ENCODE results near the gene BOD1.

The BOD1 gene

GRCh38 chr5:173616577-173617118 lies at the start of gene BOD1:
Gene BOD1 (minus strand): TSS chr5:173616650. CDS start chr5:173616436, 214 bp downstream.
- H3K27me3 ChIP-seq (replicated peaks; ENCODE audit: control insufficient read depth, insufficient read depth, low read length) = no peaks in the 10 kb centered on the region
- peaks cover 49% of the 10 kb centered on the region for H3K4me1 ChIP-seq (ENCODE audit: control insufficient read depth, insufficient read depth, low read length)
- DNase-seq (ENCODE audit: low read depth) = peak; percentile 99
- H3K9ac ChIP-seq (ENCODE audit: low read length) = peak within 1 kb of the TSS; percentile 92
- H3K4me3 ChIP-seq (ENCODE audit: low read length) = peak within 1 kb of the TSS; percentile 93
- no peaks in the 10 kb centered on the region for H3K9me3 ChIP-seq (ENCODE audit: control insufficient read depth, low read length)
- peaks cover 11% of the 10 kb centered on the region for H3K36me3 ChIP-seq (ENCODE audit: control insufficient read depth, insufficient read depth, low read length, severe bottlenecking)

GRCh38 chr5:173665326-173665725 lies 48.9 kb upstream of the BOD1 start:
- no peak overlapping the region for H3K9ac ChIP-seq (ENCODE audit: low read length)
- H3K9me3 ChIP-seq (ENCODE audit: control insufficient read depth, low read length) = peaks cover 16% of the 10 kb centered on the region
- DNase-seq (ENCODE audit: low read depth) = no peak
- no peaks in the 10 kb centered on the region for H3K36me3 ChIP-seq (ENCODE audit: control insufficient read depth, insufficient read depth, low read length, severe bottlenecking)
- H3K4me3 ChIP-seq (ENCODE audit: low read length) = no peak overlapping the region
- H3K27me3 ChIP-seq (replicated peaks; ENCODE audit: control insufficient read depth, insufficient read depth, low read length) = peaks cover under 1% of the 10 kb centered on the region
- peaks cover 8% of the 10 kb centered on the region for H3K4me1 ChIP-seq (ENCODE audit: control insufficient read depth, insufficient read depth, low read length)

GRCh38 chr5:173664154-173664526 lies 47.7 kb upstream of the BOD1 start:
- Histone ChIP-seq H3K4me3 (ENCODE audit: low read length) (no peak overlapping the region), H3K27me3 (replicated peaks; ENCODE audit: control insufficient read depth, insufficient read depth, low read length) (peaks cover 3% of the 10 kb centered on the region), H3K4me1 (ENCODE audit: control insufficient read depth, insufficient read depth, low read length) (no peaks in the 10 kb centered on the region), H3K9ac (ENCODE audit: low read length) (no peak overlapping the region), H3K36me3 (ENCODE audit: control insufficient read depth, insufficient read depth, low read length, severe bottlenecking) (no peaks in the 10 kb centered on the region), H3K9me3 (ENCODE audit: control insufficient read depth, low read length) (peaks cover 21% of the 10 kb centered on the region)
- DNase-seq (ENCODE audit: low read depth) = no peak

- DNase-seq (ENCODE audit: low read depth) = no peak
- Histone ChIP-seq H3K4me3 (ENCODE audit: low read length) (no peak overlapping the region), H3K27me3 (replicated peaks; ENCODE audit: control insufficient read depth, insufficient read depth, low read length) (peaks cover 6% of the 10 kb centered on the region)
Measured at GRCh38 chr5:173663352-173664153, 47.1 kb upstream of the BOD1 start.

GRCh38 chr5:173662581-173663351 lies 46.3 kb upstream of the BOD1 start:
- no peak for DNase-seq (ENCODE audit: low read depth)
- H3K27me3 ChIP-seq (replicated peaks; ENCODE audit: control insufficient read depth, insufficient read depth, low read length) = peaks cover 6% of the 10 kb centered on the region
- H3K4me1 ChIP-seq (ENCODE audit: control insufficient read depth, insufficient read depth, low read length) = no peaks in the 10 kb centered on the region
- H3K9me3 ChIP-seq (ENCODE audit: control insufficient read depth, low read length) = peaks cover 16% of the 10 kb centered on the region
- no peaks in the 10 kb centered on the region for H3K36me3 ChIP-seq (ENCODE audit: control insufficient read depth, insufficient read depth, low read length, severe bottlenecking)
- no peak overlapping the region for H3K9ac ChIP-seq (ENCODE audit: low read length)
- H3K4me3 ChIP-seq (ENCODE audit: low read length) = no peak overlapping the region

More at GRCh38 chr5:173663352-173664153, 47.1 kb upstream of the BOD1 start:
- no peaks in the 10 kb centered on the region for H3K36me3 ChIP-seq (ENCODE audit: control insufficient read depth, insufficient read depth, low read length, severe bottlenecking)
- H3K9ac ChIP-seq (ENCODE audit: low read length) = no peak overlapping the region
- peaks cover 17% of the 10 kb centered on the region for H3K9me3 ChIP-seq (ENCODE audit: control insufficient read depth, low read length)
- no peaks in the 10 kb centered on the region for H3K4me1 ChIP-seq (ENCODE audit: control insufficient read depth, insufficient read depth, low read length)

GRCh38 chr5:173660481-173661280 lies 44.2 kb upstream of the BOD1 start:
- no peak overlapping the region for H3K4me3 ChIP-seq (ENCODE audit: low read length)
- no peaks in the 10 kb centered on the region for H3K36me3 ChIP-seq (ENCODE audit: control insufficient read depth, insufficient read depth, low read length, severe bottlenecking)
- H3K9ac ChIP-seq (ENCODE audit: low read length) = no peak overlapping the region
- peaks cover 6% of the 10 kb centered on the region for H3K27me3 ChIP-seq (replicated peaks; ENCODE audit: control insufficient read depth, insufficient read depth, low read length)
- peaks cover 12% of the 10 kb centered on the region for H3K9me3 ChIP-seq (ENCODE audit: control insufficient read depth, low read length)
- no peaks in the 10 kb centered on the region for H3K4me1 ChIP-seq (ENCODE audit: control insufficient read depth, insufficient read depth, low read length)
- DNase-seq (ENCODE audit: low read depth) = no peak

- H3K9ac ChIP-seq (ENCODE audit: low read length) = no peak overlapping the region
- H3K4me3 ChIP-seq (ENCODE audit: low read length) = no peak overlapping the region
- H3K36me3 ChIP-seq (ENCODE audit: control insufficient read depth, insufficient read depth, low read length, severe bottlenecking) = no peaks in the 10 kb centered on the region
- H3K9me3 ChIP-seq (ENCODE audit: control insufficient read depth, low read length) = peaks cover 10% of the 10 kb centered on the region
- DNase-seq (ENCODE audit: low read depth) = no peak
- H3K27me3 ChIP-seq (replicated peaks; ENCODE audit: control insufficient read depth, insufficient read depth, low read length) = peaks cover 6% of the 10 kb centered on the region
- no peaks in the 10 kb centered on the region for H3K4me1 ChIP-seq (ENCODE audit: control insufficient read depth, insufficient read depth, low read length)
Measured at GRCh38 chr5:173659423-173659822, 43.0 kb upstream of the BOD1 start.

GRCh38 chr5:173657741-173658356 lies 41.4 kb upstream of the BOD1 start:
- DNase-seq (ENCODE audit: low read depth) = no peak
- Histone ChIP-seq H3K27me3 (replicated peaks; ENCODE audit: control insufficient read depth, insufficient read depth, low read length) (peaks cover 6% of the 10 kb centered on the region), H3K4me1 (ENCODE audit: control insufficient read depth, insufficient read depth, low read length) (no peaks in the 10 kb centered on the region), H3K9me3 (ENCODE audit: control insufficient read depth, low read length) (peaks cover 11% of the 10 kb centered on the region), H3K4me3 (ENCODE audit: low read length) (no peak overlapping the region), H3K9ac (ENCODE audit: low read length) (no peak overlapping the region), H3K36me3 (ENCODE audit: control insufficient read depth, insufficient read depth, low read length, severe bottlenecking) (no peaks in the 10 kb centered on the region)

- Histone ChIP-seq H3K36me3 (ENCODE audit: control insufficient read depth, insufficient read depth, low read length, severe bottlenecking) (no peaks in the 10 kb centered on the region), H3K27me3 (replicated peaks; ENCODE audit: control insufficient read depth, insufficient read depth, low read length) (peaks cover 6% of the 10 kb centered on the region), H3K9ac (ENCODE audit: low read length) (no peak overlapping the region), H3K9me3 (ENCODE audit: control insufficient read depth, low read length) (peaks cover 30% of the 10 kb centered on the region), H3K4me3 (ENCODE audit: low read length) (no peak overlapping the region), H3K4me1 (ENCODE audit: control insufficient read depth, insufficient read depth, low read length) (no peaks in the 10 kb centered on the region)
- no peak for DNase-seq (ENCODE audit: low read depth)
Measured at GRCh38 chr5:173655196-173655797, 38.8 kb upstream of the BOD1 start.

- Histone ChIP-seq H3K9me3 (ENCODE audit: control insufficient read depth, low read length) (peaks cover 20% of the 10 kb centered on the region), H3K36me3 (ENCODE audit: control insufficient read depth, insufficient read depth, low read length, severe bottlenecking) (no peaks in the 10 kb centered on the region), H3K9ac (ENCODE audit: low read length) (no peak overlapping the region), H3K4me1 (ENCODE audit: control insufficient read depth, insufficient read depth, low read length) (no peaks in the 10 kb centered on the region), H3K27me3 (replicated peaks; ENCODE audit: control insufficient read depth, insufficient read depth, low read length) (peaks cover 4% of the 10 kb centered on the region), H3K4me3 (ENCODE audit: low read length) (no peak overlapping the region)
- DNase-seq (ENCODE audit: low read depth) = no peak
Measured at GRCh38 chr5:173653822-173654523, 37.5 kb upstream of the BOD1 start.
